ENCODE data around the gene PIN1. TPM values are rescaled to one million over a fixed set of nuclear protein-coding genes. Genes with fewer than 3 reads are reported as not detected.
A peak's percentile ranks its signal among the peaks of the same experiment; 100 is the strongest.

The PIN1 gene
- total RNA-seq, 2 donors from 2014 or later = 75.7 to 100 TPM

- peaks cover 0 to 5% of the 10 kb centered on the region in 2 donors for H3K36me3 Mint-ChIP-seq
- H3K27ac Mint-ChIP-seq = peak overlapping the region; percentile 48 to 64
- DNase-seq (ENCODE audit: low spot score in 2 of 2) = no peak
- H3K9me3 Mint-ChIP-seq = no peaks in the 10 kb centered on the region
- ATAC-seq = peak; percentile 78 to 80
These were observed 28.6 kb downstream of the PIN1 start for GRCh38 chr19:9863759-9864158.

- H3K27ac Mint-ChIP-seq = no peak overlapping the region
- H3K9me3 Mint-ChIP-seq = no peaks in the 10 kb centered on the region
- ATAC-seq (peak; percentile 36 to 57), DNase-seq (ENCODE audit: low spot score in 2 of 2) (no peak)
- H3K36me3 Mint-ChIP-seq = peaks cover 0 to 5% of the 10 kb centered on the region in 2 donors
These were observed 30.8 kb downstream of the PIN1 start for GRCh38 chr19:9865732-9866501.

GRCh38 chr19:9868983-9869617 is 34.0 kb downstream of the PIN1 start:
- ATAC-seq (no peak), DNase-seq (ENCODE audit: low spot score in 2 of 2) (no peak)
- no peak overlapping the region for H3K27ac Mint-ChIP-seq
- H3K9me3 Mint-ChIP-seq = no peaks in the 10 kb centered on the region
- no peaks in the 10 kb centered on the region for H3K36me3 Mint-ChIP-seq

GRCh38 chr19:9871626-9872338 is 36.7 kb downstream of the PIN1 start:
- no peak overlapping the region for H3K27ac Mint-ChIP-seq

GRCh38 chr19:9872618-9873242 is 37.6 kb downstream of the PIN1 start:
- H3K36me3 Mint-ChIP-seq = no peaks in the 10 kb centered on the region
- no peak for DNase-seq (ENCODE audit: low spot score in 2 of 2)
- ATAC-seq = no peak
- no peaks in the 10 kb centered on the region for H3K9me3 Mint-ChIP-seq
- H3K27ac Mint-ChIP-seq = no peak overlapping the region

More at GRCh38 chr19:9871626-9872338, 36.7 kb downstream of the PIN1 start:
- no peak for ATAC-seq
- no peaks in the 10 kb centered on the region for H3K36me3 Mint-ChIP-seq
- no peaks in the 10 kb centered on the region for H3K9me3 Mint-ChIP-seq
- DNase-seq (ENCODE audit: low spot score in 2 of 2) = no peak

- Mint-ChIP-seq H3K36me3 (no peaks in the 10 kb centered on the region), H3K27ac (peak overlapping the region in 1 of 2 donors; percentile 48), H3K9me3 (no peaks in the 10 kb centered on the region)
- DNase-seq (ENCODE audit: low spot score in 2 of 2) (no peak), ATAC-seq (no peak)
These were observed 40.0 kb downstream of the PIN1 start for GRCh38 chr19:9875031-9875627.

GRCh38 chr19:9875796-9876195 is 40.7 kb downstream of the PIN1 start:
- Mint-ChIP-seq H3K36me3 (no peaks in the 10 kb centered on the region), H3K27ac (peak overlapping the region in 1 of 2 donors; percentile 48), H3K9me3 (no peaks in the 10 kb centered on the region)
- DNase-seq (ENCODE audit: low spot score in 2 of 2) (no peak), ATAC-seq (no peak)

- ATAC-seq = no peak
- Mint-ChIP-seq H3K36me3 (no peaks in the 10 kb centered on the region), H3K27ac (peak overlapping the region in 1 of 2 donors; percentile 9), H3K9me3 (no peaks in the 10 kb centered on the region)
- no peak for DNase-seq (ENCODE audit: low spot score in 2 of 2)
These were observed 42.8 kb downstream of the PIN1 start for GRCh38 chr19:9877780-9878510.

GRCh38 chr19:9878511-9879196 is 43.5 kb downstream of the PIN1 start:
- H3K27ac Mint-ChIP-seq = peak overlapping the region in 1 of 2 donors; percentile 9
- no peaks in the 10 kb centered on the region for H3K36me3 Mint-ChIP-seq

GRCh38 chr19:9881720-9882119 is 46.6 kb downstream of the PIN1 start:
- DNase-seq (ENCODE audit: low spot score in 2 of 2) (no peak), ATAC-seq (no peak)
- Mint-ChIP-seq H3K36me3 (no peaks in the 10 kb centered on the region), H3K27ac (peak overlapping the region in 1 of 2 donors; percentile 4), H3K9me3 (no peaks in the 10 kb centered on the region)

More at GRCh38 chr19:9878511-9879196, 43.5 kb downstream of the PIN1 start:
- H3K9me3 Mint-ChIP-seq = no peaks in the 10 kb centered on the region
- no peak for DNase-seq (ENCODE audit: low spot score in 2 of 2)
- no peak for ATAC-seq

GRCh38 chr19:9883231-9883758 is 48.2 kb downstream of the PIN1 start:
- ATAC-seq (no peak), DNase-seq (ENCODE audit: low spot score in 2 of 2) (no peak)
- no peak overlapping the region for H3K27ac Mint-ChIP-seq

GRCh38 chr19:9883764-9884163 is 48.6 kb downstream of the PIN1 start:
- H3K36me3 Mint-ChIP-seq = no peaks in the 10 kb centered on the region
- ATAC-seq (no peak), DNase-seq (ENCODE audit: low spot score in 2 of 2) (no peak)
- H3K9me3 Mint-ChIP-seq = no peaks in the 10 kb centered on the region
- H3K27ac Mint-ChIP-seq = no peak overlapping the region

More at GRCh38 chr19:9883231-9883758, 48.2 kb downstream of the PIN1 start:
- H3K9me3 Mint-ChIP-seq = no peaks in the 10 kb centered on the region
- H3K36me3 Mint-ChIP-seq = no peaks in the 10 kb centered on the region

GRCh38 chr19:9885077-9885552 is 50.0 kb downstream of the PIN1 start:
- DNase-seq (ENCODE audit: low spot score in 2 of 2) (no peak), ATAC-seq (no peak)
- H3K9me3 Mint-ChIP-seq = no peaks in the 10 kb centered on the region
- no peaks in the 10 kb centered on the region for H3K36me3 Mint-ChIP-seq
- H3K27ac Mint-ChIP-seq = peak overlapping the region; percentile 26 to 42

- DNase-seq (ENCODE audit: low spot score in 2 of 2) (no peak), ATAC-seq (peak in 1 of 2 donors; percentile 9)
- Mint-ChIP-seq H3K9me3 (no peaks in the 10 kb centered on the region), H3K27ac (no peak overlapping the region), H3K36me3 (no peaks in the 10 kb centered on the region)
These were observed 56.7 kb downstream of the PIN1 start for GRCh38 chr19:9891609-9892373.
